GM18909 (cell line): ENCODE results near the gene FUT8.

ENCODE experiments used
- ATAC-seq: cut with Tn5 transposase; IDR thresholded peaks from one replicate; pipeline ENCODE4 v1.9.1; 2021; ENCODE audit warnings: mild to moderate bottlenecking; ENCODE audit not compliant: unreplicated experiment, poor library complexity

FUT8 gene

GRCh38 chr14:65412032-65412846 lies at the start of gene FUT8:
Gene FUT8, plus strand, starts transcription at chr14:65412730. Its CDS starts 148,834 bp downstream, at chr14:65561564.
- peak; percentile 85 for ATAC-seq

DNA sequence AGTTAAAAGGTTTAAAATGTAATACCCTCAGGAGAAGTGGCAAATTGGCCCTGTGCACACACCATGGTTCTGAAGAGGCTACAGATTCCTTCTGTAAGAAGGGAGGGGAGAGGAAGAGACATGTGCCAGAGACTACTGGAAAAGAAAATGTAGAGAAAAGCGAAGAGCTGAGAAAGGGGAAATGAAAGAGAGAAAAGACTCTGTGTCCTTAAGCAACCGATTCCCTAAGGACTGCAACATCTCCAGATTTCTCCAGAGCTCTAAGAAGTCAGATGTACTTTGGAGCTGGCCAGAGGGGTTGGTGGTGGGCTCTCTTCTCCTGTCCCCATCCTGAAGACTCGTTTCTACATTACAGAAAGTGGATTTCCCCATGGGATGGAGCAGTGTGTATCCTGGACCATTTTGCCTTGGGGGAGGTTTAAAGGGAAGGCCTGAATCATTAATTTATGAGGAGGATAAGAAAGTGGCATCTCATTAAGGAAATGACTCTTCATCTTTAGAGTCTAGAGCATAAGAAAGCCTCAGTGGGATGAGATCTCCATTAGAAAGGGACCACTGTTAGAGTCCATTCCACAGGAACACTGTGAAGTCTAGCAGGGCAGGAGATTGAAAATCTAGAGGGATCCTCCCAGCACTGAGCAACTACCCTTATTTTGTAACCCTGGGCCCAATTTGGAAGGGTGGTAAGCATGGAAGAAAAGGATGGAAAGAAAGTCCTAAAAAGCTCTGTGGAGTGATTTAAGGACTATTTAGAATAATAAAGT lies 45.5 kb upstream of the FUT8 start:
- no peak for ATAC-seq

DNA sequence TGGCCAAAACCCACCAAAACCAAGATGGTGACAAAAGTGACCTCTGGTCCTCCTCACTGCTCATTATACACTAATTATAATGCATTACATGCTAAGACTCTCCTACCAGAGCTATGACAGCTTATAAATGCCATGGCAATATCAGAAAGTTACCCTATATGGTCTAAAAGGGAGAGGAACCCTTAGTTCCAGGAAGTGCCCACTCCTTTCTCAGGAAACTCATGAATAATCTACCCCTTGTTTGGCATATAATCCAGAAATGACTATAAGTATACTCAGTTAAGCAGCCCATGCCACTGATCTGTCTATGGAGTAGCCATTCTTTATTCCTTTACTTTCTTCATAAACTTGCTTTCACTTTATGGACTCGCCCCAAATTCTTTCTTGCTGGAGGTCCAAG lies 43.0 kb upstream of the FUT8 start:
- ATAC-seq = no peak

GRCh38 chr14:65370801-65371248 lies 41.7 kb upstream of the FUT8 start:
- no peak for ATAC-seq

DNA sequence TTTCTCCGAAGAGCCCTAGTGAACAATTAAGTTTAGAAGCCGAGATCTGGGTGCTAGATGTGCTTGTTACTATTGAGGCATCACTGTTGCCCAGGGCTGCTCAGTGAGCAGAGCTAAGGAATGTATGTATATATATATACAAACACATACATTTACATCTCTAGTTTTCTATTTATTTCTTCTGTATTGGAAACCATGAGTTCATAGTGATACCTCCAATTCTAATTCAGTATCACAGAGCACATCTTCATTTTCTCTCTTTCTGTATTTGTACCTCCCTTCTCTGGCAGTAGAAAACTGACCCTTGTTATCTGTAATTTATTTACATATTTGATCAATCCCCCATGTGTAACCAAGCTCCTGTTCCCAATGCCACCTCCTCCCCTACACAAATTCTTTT lies 40.7 kb upstream of the FUT8 start:
- peak; percentile 42 for ATAC-seq

GRCh38 chr14:65373016-65373670 lies 39.4 kb upstream of the FUT8 start:
- no peak for ATAC-seq

DNA sequence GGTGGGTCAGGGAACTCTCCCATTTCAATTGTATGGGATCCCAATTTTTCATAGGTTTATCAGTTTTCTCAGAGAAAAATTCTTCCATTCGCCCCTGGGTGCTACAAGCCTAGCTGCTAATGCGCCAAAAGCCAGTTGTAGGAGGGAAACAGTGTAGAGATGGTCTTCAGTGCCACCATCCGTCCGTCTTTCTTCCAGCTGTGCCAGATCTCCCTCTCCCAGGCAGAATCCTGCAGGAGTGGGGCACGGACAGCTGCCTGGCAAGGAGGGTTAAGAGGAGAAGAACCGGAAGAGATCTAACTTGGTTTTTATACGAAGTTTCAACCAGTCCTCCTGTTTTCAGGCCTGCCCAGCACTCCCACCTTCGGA lies 38.9 kb upstream of the FUT8 start:
- ATAC-seq = no peak

- no peak for ATAC-seq
Observed at GRCh38 chr14:65377576-65377975, 35.0 kb upstream of the FUT8 start.

- ATAC-seq = no peak
Observed at GRCh38 chr14:65382586-65382985, 29.9 kb upstream of the FUT8 start.

- no peak for ATAC-seq
Observed at GRCh38 chr14:65387171-65387570, 25.4 kb upstream of the FUT8 start.

GRCh38 chr14:65387628-65388027 lies 24.9 kb upstream of the FUT8 start:
- no peak for ATAC-seq

- no peak for ATAC-seq
Observed at GRCh38 chr14:65392296-65392695, 20.2 kb upstream of the FUT8 start.

GRCh38 chr14:65396082-65396910 lies 16.2 kb upstream of the FUT8 start:
- ATAC-seq = no peak

GRCh38 chr14:65403231-65403630 lies 9.3 kb upstream of the FUT8 start:
- no peak for ATAC-seq

- ATAC-seq = no peak
Observed at GRCh38 chr14:65408113-65408512, 4.4 kb upstream of the FUT8 start.

- ATAC-seq = no peak
Observed at GRCh38 chr14:65410640-65411039, 1.9 kb upstream of the FUT8 start.

DNA sequence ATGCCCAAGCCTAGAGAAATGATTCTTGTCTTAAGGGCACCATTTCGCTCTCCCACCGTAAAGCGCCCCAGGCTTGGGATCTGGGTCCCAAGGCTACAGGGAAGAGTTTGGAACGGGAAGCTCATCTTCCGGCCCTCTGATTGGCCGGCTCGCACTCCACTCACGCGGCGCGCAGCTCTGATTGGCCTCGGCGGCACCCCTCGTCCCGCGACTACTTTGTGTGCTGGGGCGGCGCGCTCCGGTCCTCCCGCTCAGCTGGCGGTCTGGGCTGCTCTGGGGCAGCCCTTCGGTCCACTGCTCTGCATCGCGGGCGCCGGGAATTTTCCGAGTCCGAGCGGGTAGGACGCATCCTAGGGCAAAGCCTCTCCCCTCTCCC lies 886 bp upstream of the FUT8 start:
- ATAC-seq = peak; percentile 63

DNA sequence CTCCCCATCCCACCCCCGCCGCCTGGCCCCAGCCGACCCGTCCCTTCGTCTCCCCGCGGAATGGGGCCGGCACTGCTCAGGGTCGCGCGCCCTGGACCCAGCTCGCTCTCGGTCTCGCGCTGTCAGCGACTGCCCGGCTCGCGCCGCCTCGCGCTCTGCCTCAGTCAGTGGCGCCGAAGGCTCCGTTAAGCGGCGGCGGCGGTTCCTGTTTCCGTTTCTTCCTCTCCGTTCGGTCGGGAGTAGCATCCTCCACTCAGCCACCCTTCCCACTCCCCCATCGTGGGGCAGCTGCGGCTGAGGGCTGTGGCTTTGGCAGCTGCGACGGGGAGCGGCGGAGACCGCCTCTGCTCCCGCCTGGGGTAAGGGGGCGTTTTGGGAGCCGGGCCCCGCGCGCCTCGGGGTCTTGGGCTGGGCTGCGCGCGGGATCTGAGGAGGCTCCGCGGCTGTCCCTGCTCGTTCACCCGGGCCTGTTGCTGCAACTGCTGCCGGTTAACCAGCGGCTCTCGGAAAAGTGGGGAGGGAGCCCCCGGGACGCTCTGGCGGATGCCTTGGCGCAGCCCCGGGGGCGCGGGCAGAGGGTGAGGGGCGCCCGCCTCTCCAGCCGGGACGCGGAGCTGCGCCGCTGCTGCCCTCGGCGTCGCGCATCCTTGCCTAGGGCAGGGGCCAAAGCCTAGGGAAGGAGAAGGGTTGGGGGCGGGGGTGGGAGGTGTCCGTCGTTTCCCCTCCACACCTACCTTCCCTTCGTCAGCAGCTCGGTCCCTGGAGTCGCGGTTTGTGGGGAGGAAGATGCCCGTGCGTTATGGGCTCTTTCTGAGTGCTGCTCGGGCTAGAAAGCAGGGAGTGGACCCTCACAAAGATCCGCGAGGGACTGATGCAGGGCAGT lies 567 bp downstream of the FUT8 start:
- peak; percentile 39 for ATAC-seq

- no peak for ATAC-seq
Observed at GRCh38 chr14:65413739-65414045, 1.2 kb downstream of the FUT8 start.
